IMR-90 (cell line): ENCODE results near the gene TJAP1. TPM values are rescaled to one million over a fixed set of nuclear protein-coding genes. Genes with fewer than 3 reads are reported as not detected.

Experiments used
- ATAC-seq: fragments of 200-7000 bp; cut with Tn5 transposase; 2 replicates; pipeline ENCODE4 v1.9.1; 2020; ENCODE audit warnings: low read depth, mild to moderate bottlenecking, moderate library complexity
- BruUV-seq: library from RNA; stranded (reverse); fragments of 400-500 nt; replicated peaks from 2 replicates; lab custom pipeline; 2021; lab: Mats Ljungman, UMichigan
- CTCF ChIA-PET: fragments of 300-600 bp; formaldehyde crosslinking; extraction: SDS; loops from one replicate; lab custom pipeline; 2021; ENCODE audit warnings: antibody characterized with exemption; lab: Yijun Ruan, JAX
- POLR2A ChIA-PET: fragments of 300-600 bp; sonication (Branson Sonifier 250); formaldehyde crosslinking; loops from one replicate; lab custom pipeline; 2022; ENCODE audit warnings: antibody characterized with exemption; ENCODE audit not compliant: unreplicated experiment; lab: Charles Lee
- DNase-seq: peaks from one replicate; pipeline ENCODE4 v3.0.0; 2013
- H2AFZ ChIP-seq: replicated peaks from 2 replicates; pipeline ENCODE3; 2013; ENCODE audit warnings: low read length, mild to moderate bottlenecking; ENCODE audit not compliant: poor library complexity
- H2AK5ac ChIP-seq: 2 replicates; pipeline ENCODE4 v1.6.1; 2013; ENCODE audit warnings: low read depth, low read length, inconsistent platforms
- H2AK9ac ChIP-seq: replicated peaks from 2 replicates; pipeline ENCODE3; 2013; ENCODE audit warnings: mild to moderate bottlenecking, low read depth, low read length, moderate library complexity; ENCODE audit not compliant: poor library complexity
- H2BK120ac ChIP-seq: 2 replicates; pipeline ENCODE4 v1.6.1; 2013; ENCODE audit warnings: low read depth, low read length, inconsistent platforms
- H2BK15ac ChIP-seq: 3 replicates; pipeline ENCODE4 v1.6.1; 2013; ENCODE audit warnings: low read depth, low read length, inconsistent platforms
- H2BK20ac ChIP-seq: 2 replicates; pipeline ENCODE4 v1.6.1; 2013; ENCODE audit warnings: low read depth, mild to moderate bottlenecking, inconsistent platforms, low read length, moderate library complexity
- H2BK5ac ChIP-seq: 2 replicates; pipeline ENCODE4 v1.6.1; 2013; ENCODE audit warnings: mild to moderate bottlenecking, low read depth, low read length, inconsistent platforms; ENCODE audit not compliant: poor library complexity, severe bottlenecking
- H3K14ac ChIP-seq: replicated peaks from 2 replicates; pipeline ENCODE4 v1.6.1; 2013; ENCODE audit warnings: low read depth, low read length, inconsistent platforms
- H3K18ac ChIP-seq: 2 replicates; pipeline ENCODE4 v1.6.1; 2013; ENCODE audit warnings: low read depth, low read length, control low read depth
- H3K23ac ChIP-seq: 2 replicates; pipeline ENCODE4 v1.6.1; 2013; ENCODE audit warnings: low read depth, low read length, inconsistent platforms
- H3K27ac ChIP-seq: 2 replicates; pipeline ENCODE4 v1.5.1; 2013; ENCODE audit warnings: mild to moderate bottlenecking, control low read depth, low read length; ENCODE audit not compliant: insufficient read depth
- H3K27me3 ChIP-seq: 2 replicates; pipeline ENCODE4 v1.6.1; 2013; ENCODE audit warnings: low read length; ENCODE audit not compliant: control insufficient read depth, insufficient read depth
- H3K36me3 ChIP-seq: 2 replicates; pipeline ENCODE4 v1.6.1; 2013; ENCODE audit warnings: low read length, mixed read lengths; ENCODE audit not compliant: control insufficient read depth, insufficient read depth
- H3K4ac ChIP-seq: 2 replicates; pipeline ENCODE4 v1.6.1; 2013; ENCODE audit warnings: low read depth, low read length, inconsistent platforms
- H3K4me1 ChIP-seq: 2 replicates; pipeline ENCODE4 v1.6.1; 2013; ENCODE audit warnings: low read length, mixed read lengths; ENCODE audit not compliant: control insufficient read depth, insufficient read depth
- H3K4me2 ChIP-seq: 2 replicates; pipeline ENCODE4 v1.6.1; 2013; ENCODE audit warnings: low read depth, mild to moderate bottlenecking, control low read depth, low read length, moderate library complexity
- H3K4me3 ChIP-seq: 2 replicates; pipeline ENCODE4 v1.5.1; 2013; ENCODE audit warnings: low read depth, mild to moderate bottlenecking, control low read depth, low read length, moderate library complexity; ENCODE audit not compliant: insufficient read depth
- H3K56ac ChIP-seq: 2 replicates; pipeline ENCODE4 v1.6.1; 2013; ENCODE audit warnings: low read length, inconsistent platforms; ENCODE audit not compliant: insufficient read depth; ENCODE audit errors: extremely low read depth
- H3K79me1 ChIP-seq, 2 experiments: 2 replicates each; pipeline ENCODE4 v1.6.1; 2013; ENCODE audit warnings: low read length in 2 of 2, inconsistent platforms in 1 of 2, low read depth in 1 of 2
- H3K9ac ChIP-seq: 2 replicates; pipeline ENCODE4 v1.6.1; 2013; ENCODE audit warnings: low read depth, low read length, control low read depth
- H3K9me1 ChIP-seq: 2 replicates; pipeline ENCODE4 v1.6.1; 2013; ENCODE audit warnings: low read length, inconsistent platforms; ENCODE audit not compliant: insufficient read depth
- H3K9me3 ChIP-seq: 2 replicates; pipeline ENCODE4 v1.6.1; 2013; ENCODE audit warnings: low read length; ENCODE audit not compliant: control insufficient read depth, insufficient read depth
- H4K20me1 ChIP-seq: 2 replicates; pipeline ENCODE4 v1.6.1; 2013; ENCODE audit warnings: low read length, inconsistent platforms; ENCODE audit not compliant: insufficient read depth
- H4K5ac ChIP-seq: 2 replicates; pipeline ENCODE4 v1.6.1; 2013; ENCODE audit warnings: mild to moderate bottlenecking, low read depth, low read length, control low read depth
- H4K8ac ChIP-seq, 2 experiments: 2 replicates each; pipeline ENCODE4 v1.6.1; 2013; ENCODE audit warnings: low read depth in 2 of 2, low read length in 2 of 2, control low read depth in 1 of 2, inconsistent platforms in 1 of 2
- H4K91ac ChIP-seq: 2 replicates; pipeline ENCODE4 v1.6.1; 2013; ENCODE audit warnings: low read depth, low read length, inconsistent platforms; ENCODE audit not compliant: insufficient read depth
- BHLHE40 ChIP-seq: fragments of 150-350 bp; IDR thresholded peaks from 2 replicates; pipeline ENCODE4 v1.6.1; 2016; ENCODE audit warnings: mild to moderate bottlenecking, low read depth, low read length
- CEBPB ChIP-seq: IDR thresholded peaks from 2 replicates; pipeline ENCODE4 v1.6.1; 2012; ENCODE audit warnings: low read depth, low read length, improper control_type of control experiment
- CHD1 ChIP-seq: IDR thresholded peaks from 2 replicates; pipeline ENCODE4 v1.6.1; 2012; ENCODE audit warnings: low read depth, low read length, improper control_type of control experiment
- FOS ChIP-seq: fragments of 150-350 bp; IDR thresholded peaks from 2 replicates; pipeline ENCODE4 v1.6.1; 2016; ENCODE audit warnings: low read depth, low read length
- MAFK ChIP-seq: IDR thresholded peaks from 2 replicates; pipeline ENCODE4 v1.6.1; 2012; ENCODE audit warnings: low read depth, low read length, improper control_type of control experiment
- MAZ ChIP-seq: IDR thresholded peaks from 2 replicates; pipeline ENCODE4 v1.6.1; 2012; ENCODE audit warnings: low read depth, mild to moderate bottlenecking, low read length, improper control_type of control experiment, moderate library complexity, borderline replicate concordance
- MXI1 ChIP-seq: IDR thresholded peaks from 2 replicates; pipeline ENCODE4 v1.6.1; 2012; ENCODE audit warnings: low read depth, mild to moderate bottlenecking, low read length, moderate library complexity, borderline replicate concordance
- NFE2L2 ChIP-seq: fragments of 150-350 bp; IDR thresholded peaks from 2 replicates; pipeline ENCODE4 v1.6.1; 2016; ENCODE audit warnings: low read depth, mild to moderate bottlenecking, low read length
- POLR2A ChIP-seq: IDR thresholded peaks from 2 replicates; pipeline ENCODE4 v1.6.1; 2012; ENCODE audit warnings: mild to moderate bottlenecking, low read depth, low read length
- RAD21 ChIP-seq: IDR thresholded peaks from 2 replicates; pipeline ENCODE4 v1.6.1; 2012; ENCODE audit warnings: low read length, improper control_type of control experiment
- RCOR1 ChIP-seq: IDR thresholded peaks from 2 replicates; pipeline ENCODE4 v1.6.1; 2012; ENCODE audit warnings: mild to moderate bottlenecking, low read length, improper control_type of control experiment; ENCODE audit not compliant: insufficient replicate concordance
- RFX5 ChIP-seq: IDR thresholded peaks from 2 replicates; pipeline ENCODE4 v1.8.0; 2012; ENCODE audit warnings: low read depth, mild to moderate bottlenecking, low read length, moderate library complexity
- SMC3 ChIP-seq: fragments of 150-350 bp; IDR thresholded peaks from 2 replicates; pipeline ENCODE4 v1.6.1; 2016; ENCODE audit warnings: low read depth, mild to moderate bottlenecking, antibody characterized with exemption, low read length, moderate library complexity
- WGBS, 2 experiments: methylation state at CpG; one replicate each; pipeline versions ENCODE4 v1.1.5 to v1.1.7; 2013; ENCODE audit warnings: missing lambda C conversion rate in 2 of 2; ENCODE audit not compliant: insufficient read length in 1 of 2; ENCODE audit errors: extremely low coverage in 2 of 2; 5-methylcytosine and 5-hydroxymethylcytosine counted together
- dilution Hi-C: fragments of 300-500 bp; cut with HindIII; formaldehyde crosslinking; loops from one replicate; pipeline ENCODE4 v1.14.3; 2018; ENCODE audit warnings: low sequenced_read_pairs; ENCODE audit not compliant: unreplicated experiment
- in situ Hi-C: fragments of 300-500 bp; cut with MboI; formaldehyde crosslinking; loops from 3 replicates; pipeline ENCODE4 v1.14.3; 2019; ENCODE audit warnings: low sequenced_read_pairs, inconsistent platforms, mixed read lengths
- intact Hi-C: fragments of 100-400 bp; cut with micrococcal nuclease; formaldehyde crosslinking; loops from 2 replicates; pipeline ENCODE4 v1.10.0; 2022
- polyA plus RNA-seq, 3 experiments: library from polyadenylated mRNA; depleted of rRNA; stranded (reverse); fragments of >200 nt; gene quantifications; 2 replicates each; pipeline ENCODE4 v1.2.3, GENCODE V29; 2012; ENCODE audit warnings: low replicate concordance in 1 of 3
- total RNA-seq: library from RNA; depleted of rRNA; stranded (reverse); fragments of >200 nt; gene quantifications from 2 replicates; pipeline ENCODE4 v1.2.3, GENCODE V29; 2012
- TF ChIP-seq, protein P1 (sequence below): fragments of 150-350 bp; IDR thresholded peaks from 2 replicates; pipeline ENCODE4 v1.6.1; 2017; ENCODE audit warnings: mild to moderate bottlenecking, antibody characterized with exemption, low read length, low read depth
- TF ChIP-seq, protein P2 (sequence below): conservative IDR thresholded peaks from 2 replicates; pipeline ENCODE4 v1.5.1; 2012; ENCODE audit warnings: mild to moderate bottlenecking, low read depth, low read length, improper control_type of control experiment
- TF ChIP-seq, protein P3 (sequence below): fragments of 150-350 bp; IDR thresholded peaks from 2 replicates; pipeline ENCODE4 v1.6.1; 2016; ENCODE audit warnings: low read depth, mild to moderate bottlenecking, low read length, moderate library complexity, borderline replicate concordance

The TJAP1 gene
- total and polyA plus RNA-seq, 2 of the 4 experiments (the other 2 are of a cell fraction) = 12.2 to 34.2 TPM

DNA sequence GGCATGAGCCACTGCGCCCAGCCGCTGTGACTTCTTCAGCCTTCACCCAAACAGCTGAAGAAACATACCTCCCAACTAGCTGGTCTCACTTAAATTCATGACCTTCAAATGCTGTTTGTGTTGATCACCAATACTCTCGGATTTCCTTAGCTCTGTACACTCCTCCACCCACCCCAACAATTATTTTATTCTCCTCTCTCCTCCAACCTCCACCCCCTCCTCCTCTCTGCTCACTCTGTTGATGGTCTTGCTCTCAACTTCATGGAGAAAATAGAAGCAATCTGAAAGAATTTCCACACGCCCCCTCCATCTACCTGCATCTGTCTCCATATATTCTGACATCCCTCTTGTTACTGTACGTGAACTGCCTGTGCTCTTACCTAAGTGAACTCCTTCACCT, 15.4 kb upstream of the TJAP1 start:
- no peak for DNase-seq
- Histone ChIP-seq H3K9me1 (no peaks in the 10 kb centered on the region), H4K20me1 (no peaks in the 10 kb centered on the region), H3K56ac (no peak overlapping the region), H3K4me2 (no peak overlapping the region), H3K79me1 (no peaks in the 10 kb centered on the region), H3K18ac (no peak overlapping the region), H2AK5ac (no peak overlapping the region), H4K8ac (no peak overlapping the region), H3K4ac (no peak overlapping the region), H2BK120ac (no peak overlapping the region), H2BK20ac (no peak overlapping the region), H3K23ac (no peak overlapping the region), H2BK5ac (no peak overlapping the region), H4K5ac (no peak overlapping the region), H3K27ac (no peak overlapping the region), H3K27me3 (peaks cover 20% of the 10 kb centered on the region), H3K9me3 (no peaks in the 10 kb centered on the region; the same call in 1 of the 2 replicates), H3K4me3 (no peak overlapping the region), H3K14ac (no peak overlapping the region), H3K9ac (no peak overlapping the region), H4K91ac (no peak overlapping the region), H2BK15ac (no peak overlapping the region), H3K4me1 (no peaks in the 10 kb centered on the region), H2AK9ac (no peak overlapping the region), H3K36me3 (no peaks in the 10 kb centered on the region), H2AFZ (no peak overlapping the region)
- no TSS peak for BruUV-seq
- intact Hi-C loops (no loop called here), in situ Hi-C loops (loop anchor here (5.0 kb wide), 1 partner anchor 35 kb away; no protein-coding TSS in a partner anchor), dilution Hi-C loops (no loop called here)
- ATAC-seq = no peak
- ChIA-PET POLR2A (no interaction called here), CTCF (no interaction called here)
- TF ChIP-seq SMC3 (no peak), RAD21 (no peak), MAFK (no peak), RCOR1 (no peak), RFX5 (no peak), CHD1 (no peak), MXI1 (no peak), NFE2L2 (no peak), CEBPB (no peak), MAZ (no peak), BHLHE40 (no peak), FOS (no peak), POLR2A (no peak)
- TF ChIP-seq, protein P1, sequence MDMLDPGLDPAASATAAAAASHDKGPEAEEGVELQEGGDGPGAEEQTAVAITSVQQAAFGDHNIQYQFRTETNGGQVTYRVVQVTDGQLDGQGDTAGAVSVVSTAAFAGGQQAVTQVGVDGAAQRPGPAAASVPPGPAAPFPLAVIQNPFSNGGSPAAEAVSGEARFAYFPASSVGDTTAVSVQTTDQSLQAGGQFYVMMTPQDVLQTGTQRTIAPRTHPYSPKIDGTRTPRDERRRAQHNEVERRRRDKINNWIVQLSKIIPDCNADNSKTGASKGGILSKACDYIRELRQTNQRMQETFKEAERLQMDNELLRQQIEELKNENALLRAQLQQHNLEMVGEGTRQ = no peak
- TF ChIP-seq, protein P2, sequence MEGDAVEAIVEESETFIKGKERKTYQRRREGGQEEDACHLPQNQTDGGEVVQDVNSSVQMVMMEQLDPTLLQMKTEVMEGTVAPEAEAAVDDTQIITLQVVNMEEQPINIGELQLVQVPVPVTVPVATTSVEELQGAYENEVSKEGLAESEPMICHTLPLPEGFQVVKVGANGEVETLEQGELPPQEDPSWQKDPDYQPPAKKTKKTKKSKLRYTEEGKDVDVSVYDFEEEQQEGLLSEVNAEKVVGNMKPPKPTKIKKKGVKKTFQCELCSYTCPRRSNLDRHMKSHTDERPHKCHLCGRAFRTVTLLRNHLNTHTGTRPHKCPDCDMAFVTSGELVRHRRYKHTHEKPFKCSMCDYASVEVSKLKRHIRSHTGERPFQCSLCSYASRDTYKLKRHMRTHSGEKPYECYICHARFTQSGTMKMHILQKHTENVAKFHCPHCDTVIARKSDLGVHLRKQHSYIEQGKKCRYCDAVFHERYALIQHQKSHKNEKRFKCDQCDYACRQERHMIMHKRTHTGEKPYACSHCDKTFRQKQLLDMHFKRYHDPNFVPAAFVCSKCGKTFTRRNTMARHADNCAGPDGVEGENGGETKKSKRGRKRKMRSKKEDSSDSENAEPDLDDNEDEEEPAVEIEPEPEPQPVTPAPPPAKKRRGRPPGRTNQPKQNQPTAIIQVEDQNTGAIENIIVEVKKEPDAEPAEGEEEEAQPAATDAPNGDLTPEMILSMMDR = no peak
- TF ChIP-seq, protein P3, sequence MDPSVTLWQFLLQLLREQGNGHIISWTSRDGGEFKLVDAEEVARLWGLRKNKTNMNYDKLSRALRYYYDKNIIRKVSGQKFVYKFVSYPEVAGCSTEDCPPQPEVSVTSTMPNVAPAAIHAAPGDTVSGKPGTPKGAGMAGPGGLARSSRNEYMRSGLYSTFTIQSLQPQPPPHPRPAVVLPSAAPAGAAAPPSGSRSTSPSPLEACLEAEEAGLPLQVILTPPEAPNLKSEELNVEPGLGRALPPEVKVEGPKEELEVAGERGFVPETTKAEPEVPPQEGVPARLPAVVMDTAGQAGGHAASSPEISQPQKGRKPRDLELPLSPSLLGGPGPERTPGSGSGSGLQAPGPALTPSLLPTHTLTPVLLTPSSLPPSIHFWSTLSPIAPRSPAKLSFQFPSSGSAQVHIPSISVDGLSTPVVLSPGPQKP = no peak
- 46% methylated on average over 4 of the region's 5 CpGs; no CpG with 5 or more reads in 1 of the 2 experiments for WGBS, 2 experiments
